Neural crest cell (in vitro differentiated cells): ENCODE results near the gene PDE8B. TPM values are rescaled to one million over a fixed set of nuclear protein-coding genes. Genes with fewer than 3 reads are reported as not detected.

Source experiments
- DNase-seq: peaks from one replicate; pipeline ENCODE4 v3.0.0; 2021; ENCODE audit warnings: low read depth, mixed read lengths, low spot score
- H3K27ac Mint-ChIP-seq: one replicate; pipeline ENCODE4 v1.8.0; 2021; ENCODE audit warnings: mild to moderate bottlenecking, mixed read lengths; ENCODE audit not compliant: unreplicated experiment
- H3K27me3 Mint-ChIP-seq: 2 replicates; pipeline ENCODE4 v1.8.0; 2021; ENCODE audit warnings: low read depth, mild to moderate bottlenecking, mixed read lengths
- H3K36me3 Mint-ChIP-seq: 2 replicates; pipeline ENCODE4 v1.8.0; 2021; ENCODE audit warnings: low read depth, mild to moderate bottlenecking, mixed read lengths
- H3K4me1 Mint-ChIP-seq: 2 replicates; pipeline ENCODE4 v1.8.0; 2021; ENCODE audit warnings: mixed read lengths
- H3K4me3 Mint-ChIP-seq: one replicate; pipeline ENCODE4 v1.8.0; 2021; ENCODE audit warnings: mild to moderate bottlenecking, mixed read lengths
- H3K9me3 Mint-ChIP-seq: 2 replicates; pipeline ENCODE4 v1.8.0; 2021; ENCODE audit warnings: mixed read lengths
- total RNA-seq: library from RNA; stranded (reverse); gene quantifications from 2 replicates; pipeline ENCODE4 v1.2.1, GENCODE V29; 2021
- TF ChIP-seq, protein P1 (sequence below): fragments of 200-600 bp; sonication (generic); conservative IDR thresholded peaks from 2 replicates; pipeline ENCODE4 v1.5.0; 2021; ENCODE audit warnings: antibody characterized with exemption, mild to moderate bottlenecking

The PDE8B gene
- total RNA-seq, 1 donor from 2014 or later, result 0.44 TPM

- Mint-ChIP-seq H3K27ac (no peak overlapping the region), H3K4me1 (no peaks in the 10 kb centered on the region), H3K36me3 (peaks cover 6% of the 10 kb centered on the region), H3K4me3 (no peak overlapping the region), H3K9me3 (peaks cover under 1% of the 10 kb centered on the region), H3K27me3 (no peaks in the 10 kb centered on the region)
- TF ChIP-seq, protein P1, sequence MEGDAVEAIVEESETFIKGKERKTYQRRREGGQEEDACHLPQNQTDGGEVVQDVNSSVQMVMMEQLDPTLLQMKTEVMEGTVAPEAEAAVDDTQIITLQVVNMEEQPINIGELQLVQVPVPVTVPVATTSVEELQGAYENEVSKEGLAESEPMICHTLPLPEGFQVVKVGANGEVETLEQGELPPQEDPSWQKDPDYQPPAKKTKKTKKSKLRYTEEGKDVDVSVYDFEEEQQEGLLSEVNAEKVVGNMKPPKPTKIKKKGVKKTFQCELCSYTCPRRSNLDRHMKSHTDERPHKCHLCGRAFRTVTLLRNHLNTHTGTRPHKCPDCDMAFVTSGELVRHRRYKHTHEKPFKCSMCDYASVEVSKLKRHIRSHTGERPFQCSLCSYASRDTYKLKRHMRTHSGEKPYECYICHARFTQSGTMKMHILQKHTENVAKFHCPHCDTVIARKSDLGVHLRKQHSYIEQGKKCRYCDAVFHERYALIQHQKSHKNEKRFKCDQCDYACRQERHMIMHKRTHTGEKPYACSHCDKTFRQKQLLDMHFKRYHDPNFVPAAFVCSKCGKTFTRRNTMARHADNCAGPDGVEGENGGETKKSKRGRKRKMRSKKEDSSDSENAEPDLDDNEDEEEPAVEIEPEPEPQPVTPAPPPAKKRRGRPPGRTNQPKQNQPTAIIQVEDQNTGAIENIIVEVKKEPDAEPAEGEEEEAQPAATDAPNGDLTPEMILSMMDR, result no peak
- no peak for DNase-seq
These were observed 41.6 kb upstream of the PDE8B start for GRCh38 chr5:77168879-77169244.

- Mint-ChIP-seq H3K36me3 (peaks cover 6% of the 10 kb centered on the region), H3K4me3 (no peak overlapping the region), H3K27ac (no peak overlapping the region), H3K9me3 (no peaks in the 10 kb centered on the region), H3K4me1 (no peaks in the 10 kb centered on the region), H3K27me3 (no peaks in the 10 kb centered on the region)
- TF ChIP-seq, protein P1, result no peak
- no peak for DNase-seq
These were observed 40.1 kb upstream of the PDE8B start for GRCh38 chr5:77170196-77170890.

- Mint-ChIP-seq H3K27ac (no peak overlapping the region), H3K4me3 (no peak overlapping the region), H3K4me1 (no peaks in the 10 kb centered on the region), H3K9me3 (no peaks in the 10 kb centered on the region), H3K36me3 (peaks cover 3% of the 10 kb centered on the region), H3K27me3 (no peaks in the 10 kb centered on the region)
- TF ChIP-seq, protein P1, result no peak
- no peak for DNase-seq
These were observed 39.2 kb upstream of the PDE8B start for GRCh38 chr5:77171141-77171910.

DNA sequence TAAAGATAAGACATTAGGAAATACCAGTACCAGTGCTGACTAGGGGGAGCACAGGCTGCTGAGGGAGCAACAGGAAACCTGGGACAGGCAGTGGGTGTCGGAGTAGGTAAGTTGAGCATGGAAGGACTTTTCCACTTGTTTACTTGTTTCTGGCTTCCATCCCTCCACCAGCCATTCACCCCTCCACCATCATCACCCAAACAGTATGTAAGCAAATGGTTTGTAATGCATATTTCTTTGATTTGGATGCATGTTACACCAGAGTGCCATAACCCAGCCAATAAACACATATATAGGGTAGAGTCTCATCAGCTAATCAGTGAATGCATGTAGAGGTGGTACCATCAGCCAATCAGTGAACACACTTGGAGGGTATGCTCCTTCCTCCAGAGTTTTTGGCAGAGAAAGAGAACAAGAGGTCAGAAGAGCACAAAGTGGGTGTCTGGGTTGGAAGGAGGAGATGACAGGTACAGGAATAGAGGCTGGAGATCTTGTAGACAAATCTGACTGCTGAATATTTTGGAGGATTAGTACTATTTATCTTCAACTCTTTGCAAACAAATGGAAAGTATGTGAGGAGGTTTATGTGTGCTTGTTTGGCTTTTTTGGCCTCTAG is 37.7 kb upstream of the PDE8B start:
- no peaks in the 10 kb centered on the region for H3K9me3 Mint-ChIP-seq

GRCh38 chr5:77174526-77174925 is 36.0 kb upstream of the PDE8B start:
- Mint-ChIP-seq H3K27ac (no peak overlapping the region), H3K36me3 (no peaks in the 10 kb centered on the region), H3K4me3 (no peak overlapping the region), H3K4me1 (no peaks in the 10 kb centered on the region), H3K27me3 (peaks cover 16% of the 10 kb centered on the region), H3K9me3 (no peaks in the 10 kb centered on the region)
- DNase-seq, result no peak
- TF ChIP-seq, protein P1, result no peak

More for the DNA sequence above, 37.7 kb upstream of the PDE8B start:
- no peaks in the 10 kb centered on the region for H3K36me3 Mint-ChIP-seq
- no peak for DNase-seq
- peaks cover 2% of the 10 kb centered on the region for H3K27me3 Mint-ChIP-seq
- H3K4me1 Mint-ChIP-seq, result no peaks in the 10 kb centered on the region
- no peak overlapping the region for H3K27ac Mint-ChIP-seq
- H3K4me3 Mint-ChIP-seq, result no peak overlapping the region
- TF ChIP-seq, protein P1, result no peak
